Spinal cord (tissue), 10 donors: ENCODE data around the gene BAZ2A. TPM values are rescaled to one million over a fixed set of nuclear protein-coding genes. Genes with fewer than 3 reads are reported as not detected.

Experiments used
- DNase-seq, 6 donors: peaks; one replicate each; pipeline versions ENCODE4 v3.0.0 to v3.0.0-alpha.2; 2013 to 2015; ENCODE audit warnings: low spot score in 6 of 6, low read depth in 4 of 6
- H3K27ac ChIP-seq: one replicate; pipeline ENCODE4 v1.5.1; 2013; ENCODE audit warnings: low read depth, low read length, control low read depth
- H3K27me3 ChIP-seq: one replicate; pipeline ENCODE4 v1.6.1; 2013; ENCODE audit warnings: low read length; ENCODE audit not compliant: control insufficient read depth, insufficient read depth
- H3K36me3 ChIP-seq: one replicate; pipeline ENCODE4 v1.6.1; 2013; ENCODE audit warnings: low read length; ENCODE audit not compliant: control insufficient read depth, insufficient read depth
- H3K4me1 ChIP-seq: one replicate; pipeline ENCODE4 v1.6.1; 2013; ENCODE audit warnings: low read length; ENCODE audit not compliant: control insufficient read depth, insufficient read depth
- H3K4me3 ChIP-seq: one replicate; pipeline ENCODE4 v1.5.1; 2013; ENCODE audit warnings: low read depth, low read length, control low read depth
- H3K9me3 ChIP-seq: one replicate; pipeline ENCODE4 v1.6.1; 2013; ENCODE audit warnings: low read length; ENCODE audit not compliant: control insufficient read depth, insufficient read depth
- WGBS: methylation state at CpG from one replicate; pipeline ENCODE4 v1.1.5; 2013; ENCODE audit warnings: missing lambda C conversion rate; ENCODE audit not compliant: insufficient coverage; 5-methylcytosine and 5-hydroxymethylcytosine counted together
- polyA plus RNA-seq, 2 donors: library from polyadenylated mRNA; unstranded; fragments of 120-200 nt; gene quantifications; one replicate each; pipeline ENCODE4 v1.2.1, GENCODE V29; 2013; ENCODE audit not compliant: insufficient read length in 2 of 2
- total RNA-seq, 2 donors: library from RNA; depleted of rRNA in 1 of 2; stranded (reverse); fragments of 120-200 nt in 1 of 2; fragments of >200 nt in 1 of 2; gene quantifications; one replicate each; pipeline versions ENCODE4 v1.2.3 to v1.2.4, GENCODE V29; 2013 to 2014
- donor health status: healthy.

Gene BAZ2A
- total and polyA plus RNA-seq, 4 donors = 20.7 to 49.3 (median 40.1) TPM

GRCh38 chr12:56636675-56637540, 6.8 kb upstream of the BAZ2A start:
- DNase-seq = peak; percentile 89 to 99 (median 94)
- Histone ChIP-seq H3K4me1 (peaks cover 50% of the 10 kb centered on the region), H3K36me3 (peaks cover 40% of the 10 kb centered on the region), H3K27me3 (no peaks in the 10 kb centered on the region), H3K27ac (peak overlapping the region; percentile 97), H3K9me3 (no peaks in the 10 kb centered on the region), H3K4me3 (peak overlapping the region; percentile 54)
- WGBS = 0% methylated on average over 6 of the region's 12 CpGs

- Histone ChIP-seq H3K4me3 (peak overlapping the region; percentile 54), H3K4me1 (peaks cover 50% of the 10 kb centered on the region), H3K27me3 (no peaks in the 10 kb centered on the region), H3K9me3 (no peaks in the 10 kb centered on the region), H3K36me3 (peaks cover 32% of the 10 kb centered on the region), H3K27ac (peak overlapping the region; percentile 97)
- peak in 2 of 6 donors; percentile 78 to 90 for DNase-seq
- 6% methylated on average over 20 of the region's 20 CpGs for WGBS
Observed at GRCh38 chr12:56635806-56636674, 5.9 kb upstream of the BAZ2A start.

GRCh38 chr12:56634837-56635791, 5.0 kb upstream of the BAZ2A start:
- DNase-seq = peak in 2 of 6 donors; percentile 81
- peak overlapping the region; percentile 54 for H3K4me3 ChIP-seq
- H3K9me3 ChIP-seq = no peaks in the 10 kb centered on the region
- H3K27me3 ChIP-seq = no peaks in the 10 kb centered on the region
- H3K36me3 ChIP-seq = peaks cover 22% of the 10 kb centered on the region
- 2% methylated on average over 41 of the region's 47 CpGs for WGBS
- H3K27ac ChIP-seq = peak overlapping the region; percentile 97
- H3K4me1 ChIP-seq = peaks cover 56% of the 10 kb centered on the region

- peaks cover 57% of the 10 kb centered on the region for H3K4me1 ChIP-seq
- peak overlapping the region; percentile 54 for H3K4me3 ChIP-seq
- no peaks in the 10 kb centered on the region for H3K9me3 ChIP-seq
- WGBS = 2% methylated on average over 24 of the region's 27 CpGs
- peak in 2 of 6 donors; percentile 42 to 51 for DNase-seq
- H3K27me3 ChIP-seq = no peaks in the 10 kb centered on the region
- peak overlapping the region; percentile 97 for H3K27ac ChIP-seq
- peaks cover 14% of the 10 kb centered on the region for H3K36me3 ChIP-seq
Observed at GRCh38 chr12:56634242-56634836, 4.2 kb upstream of the BAZ2A start.

GRCh38 chr12:56633468-56634241, 3.5 kb upstream of the BAZ2A start:
- no peak for DNase-seq
- WGBS = 40% methylated on average over 7 of the region's 12 CpGs
- peaks cover 57% of the 10 kb centered on the region for H3K4me1 ChIP-seq
- peaks cover 11% of the 10 kb centered on the region for H3K36me3 ChIP-seq
- H3K4me3 ChIP-seq = peak overlapping the region; percentile 54
- H3K9me3 ChIP-seq = no peaks in the 10 kb centered on the region
- H3K27me3 ChIP-seq = no peaks in the 10 kb centered on the region
- H3K27ac ChIP-seq = peak overlapping the region; percentile 97

GRCh38 chr12:56632701-56633467, 2.8 kb upstream of the BAZ2A start:
- Histone ChIP-seq H3K4me3 (no peak overlapping the region), H3K36me3 (peaks cover 4% of the 10 kb centered on the region), H3K4me1 (peaks cover 59% of the 10 kb centered on the region), H3K27me3 (no peaks in the 10 kb centered on the region), H3K9me3 (no peaks in the 10 kb centered on the region), H3K27ac (no peak overlapping the region)
- peak in 2 of 6 donors; percentile 32 to 49 for DNase-seq
- no CpG with 5 or more reads among the region's 4 CpGs for WGBS

GRCh38 chr12:56631790-56632700, 1.9 kb upstream of the BAZ2A start:
- no peak overlapping the region for H3K4me3 ChIP-seq
- DNase-seq = peak in 2 of 6 donors; percentile 48 to 58
- peaks cover 64% of the 10 kb centered on the region for H3K4me1 ChIP-seq

More at GRCh38 chr12:56631790-56632700, 1.9 kb upstream of the BAZ2A start:
- H3K27ac ChIP-seq = no peak overlapping the region
- no CpG with 5 or more reads among the region's 13 CpGs for WGBS
- no peaks in the 10 kb centered on the region for H3K27me3 ChIP-seq
- H3K36me3 ChIP-seq = peaks cover 4% of the 10 kb centered on the region
- H3K9me3 ChIP-seq = no peaks in the 10 kb centered on the region
